Transverse colon (tissue), 4 donors: ENCODE measurements around the gene VEGFA.

Experiments used
- CTCF ChIP-seq, 5 experiments: fragments of 200-600 bp in 3 of 5; fragments of 450-650 bp in 2 of 5; sonication (generic) in 3 of 5; IDR thresholded peaks; 1 replicate in 2 of 5; 2 replicates in 3 of 5; pipeline ENCODE4 v1.5.1; 2016 to 2017; ENCODE audit warnings: antibody characterized with exemption in 5 of 5, inconsistent platforms in 3 of 5, mild to moderate bottlenecking in 2 of 5, moderate library complexity in 1 of 5
- EP300 ChIP-seq: sonication (generic); formaldehyde crosslinking; IDR thresholded peaks from one replicate; pipeline ENCODE4 v1.6.1; 2017; ENCODE audit warnings: antibody characterized with exemption, low read depth
- POLR2A ChIP-seq: fragments of 450-650 bp; IDR thresholded peaks from one replicate; pipeline ENCODE4 v1.6.1; 2016; ENCODE audit warnings: antibody characterized with exemption, mild to moderate bottlenecking, moderate library complexity
- POLR2AphosphoS5 ChIP-seq, 3 donors: sonication (generic); formaldehyde crosslinking; IDR thresholded peaks; one replicate each; pipeline ENCODE4 v1.6.1; 2016; ENCODE audit warnings: antibody characterized with exemption in 3 of 3

GRCh38 chr6:43725643-43726580 lies 44.1 kb upstream of the VEGFA start:
- no peak for TF ChIP-seq CTCF (IDR thresholded peaks at IDR 0.05)
- TF ChIP-seq POLR2A = no peak
- TF ChIP-seq EP300 = no peak
- TF ChIP-seq POLR2AphosphoS5 (IDR thresholded peaks at IDR 0.05) = no peak
